HL-60/S4 treated with retinoic acid at 250 ng/mL for 4 days and 3 days (cell line): ENCODE measurements around the gene RIMBP3B.
"Not testable (repeated sequence)": the region's sequence is repeated elsewhere in the genome, so short reads cannot be mapped to it uniquely, and the experiment has no call there.

ENCODE experiments used
- in situ Hi-C: fragments of 300-500 bp; cut with MboI; formaldehyde crosslinking; loops from 2 replicates; pipeline ENCODE4 v1.7.0; 2022; ENCODE audit warnings: low sequenced_read_pairs

The RIMBP3B gene

GRCh38 chr22:21407792-21408191 lies 24.2 kb downstream of the RIMBP3B start:
- in situ Hi-C loops, result not testable (repeated sequence)

GRCh38 chr22:21416375-21416774 lies 32.8 kb downstream of the RIMBP3B start:
- in situ Hi-C loops, result not testable (repeated sequence)

- in situ Hi-C loops, result not testable (repeated sequence)
Observed at GRCh38 chr22:21417227-21417746, 33.7 kb downstream of the RIMBP3B start, which contains the start of gene HIC2. Gene HIC2 (plus strand): TSS chr22:21417371. CDS start chr22:21442832, 25,461 bp downstream.

GRCh38 chr22:21417853-21418252 lies 34.3 kb downstream of the RIMBP3B start:
- in situ Hi-C loops, result not testable (repeated sequence)

GRCh38 chr22:21418974-21419638 lies 35.6 kb downstream of the RIMBP3B start:
- in situ Hi-C loops, result not testable (repeated sequence)

- in situ Hi-C loops, result not testable (repeated sequence)
Observed at GRCh38 chr22:21420180-21420763, 36.7 kb downstream of the RIMBP3B start.

- in situ Hi-C loops, result not testable (repeated sequence)
Observed at GRCh38 chr22:21424084-21424709, 40.6 kb downstream of the RIMBP3B start.

- in situ Hi-C loops, result not testable (repeated sequence)
Observed at GRCh38 chr22:21434378-21435233, 51.1 kb downstream of the RIMBP3B start.

- in situ Hi-C loops, result not testable (repeated sequence)
Observed at GRCh38 chr22:21435998-21436810, 52.7 kb downstream of the RIMBP3B start.

- in situ Hi-C loops, result not testable (repeated sequence)
Observed at GRCh38 chr22:21438013-21438412, 54.5 kb downstream of the RIMBP3B start.
